Naive B cell (primary cell): ENCODE data around the gene PRKD2. TPM values are rescaled to one million over a fixed set of nuclear protein-coding genes. Genes with fewer than 3 reads are reported as not detected.

Experiments
- ATAC-seq, 2 donors: fragments of 150-1000 bp; cut with Tn5 transposase; 2 replicates each; pipeline ENCODE4 v1.10.0; 2021; ENCODE audit warnings: low read depth in 2 of 2, mild to moderate bottlenecking in 2 of 2, moderate library complexity in 2 of 2
- DNase-seq: peaks from one replicate; pipeline ENCODE4 v3.0.0; 2022
- H3K27ac Mint-ChIP-seq, 6 donors: one replicate each; pipeline ENCODE4 v1.8.0; 2020 to 2022; ENCODE audit warnings: mild to moderate bottlenecking in 6 of 6, mixed read lengths in 6 of 6, moderate library complexity in 5 of 6, inconsistent platforms in 2 of 6
- H3K27me3 Mint-ChIP-seq, 3 donors: one replicate each; pipeline ENCODE4 v1.8.0; 2021 to 2022; ENCODE audit warnings: mixed read lengths in 3 of 3, mild to moderate bottlenecking in 1 of 3
- H3K36me3 Mint-ChIP-seq, 2 donors: one replicate each; pipeline ENCODE4 v1.8.0; 2020 to 2022; ENCODE audit warnings: mixed read lengths in 2 of 2, inconsistent platforms in 1 of 2, mild to moderate bottlenecking in 1 of 2
- H3K4me1 Mint-ChIP-seq, 3 donors: one replicate each; pipeline ENCODE4 v1.8.0; 2020 to 2022; ENCODE audit warnings: mixed read lengths in 3 of 3, inconsistent platforms in 1 of 3, mild to moderate bottlenecking in 1 of 3, moderate library complexity in 1 of 3
- H3K4me3 Mint-ChIP-seq, 8 donors: one replicate each; pipeline ENCODE4 v1.8.0; 2020 to 2022; ENCODE audit warnings: mild to moderate bottlenecking in 8 of 8, mixed read lengths in 8 of 8, moderate library complexity in 8 of 8, inconsistent platforms in 2 of 8
- H3K9me3 Mint-ChIP-seq, 7 donors: one replicate each; pipeline ENCODE4 v1.8.0; 2020 to 2022; ENCODE audit warnings: mixed read lengths in 7 of 7, mild to moderate bottlenecking in 5 of 7, inconsistent platforms in 2 of 7, moderate library complexity in 1 of 7
- polyA plus RNA-seq, 6 donors: library from polyadenylated mRNA; unstranded; fragments of 300-500 nt; fragmentation: Illumina TruSeq; gene quantifications; one replicate each; pipeline ENCODE4 v1.2.3, GENCODE V29; 2021; ENCODE audit warnings: low read depth in 6 of 6

The PRKD2 gene
- polyA plus RNA-seq, 6 donors from 2014 or later: 66.7 to 156 (median 72.6) TPM

DNA sequence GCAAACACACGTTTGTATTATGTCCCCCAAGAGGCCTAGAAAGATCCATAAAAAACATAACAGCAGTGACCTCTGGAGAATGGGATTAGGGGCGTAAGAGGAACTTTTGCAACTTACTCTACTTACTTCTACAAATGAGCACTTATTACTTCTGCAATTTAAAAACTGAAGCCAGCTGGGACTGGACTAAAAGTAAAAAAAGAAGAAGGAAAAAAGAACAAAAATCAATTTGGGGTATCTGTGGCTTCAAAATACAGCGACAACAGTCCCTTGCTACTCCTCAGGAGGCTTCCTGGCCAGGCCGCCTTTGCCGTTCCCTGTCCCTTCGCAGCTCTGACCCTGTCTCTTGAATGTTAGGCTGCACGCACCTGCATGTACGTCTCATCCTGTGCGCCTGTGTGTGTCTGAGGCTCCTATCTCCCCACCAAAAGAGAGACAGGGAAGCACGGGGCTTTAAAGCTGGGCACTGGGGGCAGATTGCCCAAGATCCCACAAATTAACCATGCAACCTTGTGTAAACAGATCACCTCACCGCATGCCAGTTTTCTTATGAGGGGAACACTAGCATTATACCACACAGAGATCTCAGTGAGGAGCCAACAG is 16.9 kb upstream of the PRKD2 start:
- DNase-seq (no peak), ATAC-seq (no peak)
- no peak overlapping the region for H3K27ac Mint-ChIP-seq
- H3K36me3 Mint-ChIP-seq: peaks cover 5 to 18% of the 10 kb centered on the region in 2 donors
- no peaks in the 10 kb centered on the region for H3K9me3 Mint-ChIP-seq
- no peak overlapping the region for H3K4me3 Mint-ChIP-seq
- H3K27me3 Mint-ChIP-seq: no peaks in the 10 kb centered on the region
- H3K4me1 Mint-ChIP-seq: peaks cover 15 to 25% (median 23%) of the 10 kb centered on the region in 3 donors

DNA sequence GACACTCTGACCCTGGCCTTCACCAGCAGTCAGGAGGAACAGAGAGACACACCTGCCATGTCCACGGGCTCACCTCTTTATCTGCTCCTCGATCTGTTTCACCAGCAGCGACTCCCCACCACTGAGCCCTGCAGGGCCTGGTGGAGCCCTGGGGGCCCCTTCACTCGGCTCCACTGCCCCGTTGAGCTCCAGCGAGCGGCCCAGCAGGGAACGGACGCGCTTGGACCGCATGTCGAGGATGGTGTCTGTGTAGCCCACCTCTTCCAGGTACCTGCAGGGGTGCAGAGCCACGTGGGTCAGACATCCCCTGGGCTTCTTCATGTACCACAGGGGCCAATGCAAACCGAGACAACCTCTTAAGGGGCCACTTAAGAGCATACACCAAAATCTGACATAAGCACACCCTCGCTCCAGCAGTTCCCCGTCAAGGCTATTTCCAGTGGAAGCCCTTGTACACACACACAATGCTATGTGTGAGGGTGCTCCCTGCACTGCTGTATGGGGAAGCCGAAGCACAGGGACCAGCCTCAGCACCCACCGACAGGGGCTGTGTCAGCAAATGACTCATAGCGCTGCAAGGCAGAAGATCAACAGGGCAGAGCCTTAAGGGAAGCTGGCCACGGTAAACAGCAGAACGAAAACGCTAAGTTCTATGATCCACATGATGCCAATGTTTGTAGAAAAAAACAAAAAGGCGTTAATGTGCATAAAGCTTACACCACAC is 16.2 kb upstream of the PRKD2 start:
- no peaks in the 10 kb centered on the region for H3K27me3 Mint-ChIP-seq
- H3K36me3 Mint-ChIP-seq: peaks cover 5 to 18% of the 10 kb centered on the region in 2 donors
- peaks cover 20 to 29% (median 26%) of the 10 kb centered on the region in 3 donors for H3K4me1 Mint-ChIP-seq
- H3K27ac Mint-ChIP-seq: peak overlapping the region in 1 of 6 donors; percentile 56
- no peaks in the 10 kb centered on the region for H3K9me3 Mint-ChIP-seq
- H3K4me3 Mint-ChIP-seq: no peak overlapping the region
- DNase-seq (no peak), ATAC-seq (no peak)

DNA sequence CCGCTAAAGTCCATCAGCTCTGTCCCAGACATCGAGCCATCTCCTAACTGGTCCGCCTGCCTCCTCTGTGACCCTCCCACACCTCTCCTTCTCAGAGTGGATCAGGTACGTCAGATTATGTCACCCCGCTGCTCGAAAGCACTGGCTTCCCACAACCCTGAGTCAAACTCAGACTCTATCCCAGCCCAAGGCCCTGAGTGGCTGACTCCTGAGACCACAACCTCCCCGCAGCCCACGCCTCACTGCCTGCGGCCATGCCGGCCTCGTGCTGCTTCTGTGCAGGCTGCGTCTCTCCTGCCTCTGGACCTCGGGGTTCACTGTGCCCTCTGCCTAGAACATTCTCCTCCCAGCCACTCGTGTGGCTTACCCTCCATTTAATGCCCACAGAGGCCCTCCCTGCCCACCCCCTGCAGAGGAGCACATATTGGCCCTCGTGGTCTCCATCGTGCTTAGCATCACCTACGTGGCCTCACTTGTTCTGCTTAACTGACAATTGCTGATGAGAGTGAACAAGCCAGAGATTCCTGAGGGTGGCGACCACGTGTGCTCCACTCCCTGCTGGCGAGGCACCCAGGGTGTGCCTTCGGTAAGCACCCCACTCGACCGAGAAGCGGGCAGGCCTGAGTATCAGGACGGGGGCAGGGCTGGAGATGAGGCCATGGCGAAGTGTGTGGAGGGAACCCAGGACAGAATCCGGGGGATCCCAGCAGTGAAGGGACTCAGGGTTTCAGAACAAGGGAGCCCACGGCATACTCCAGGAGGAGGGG is 15.4 kb upstream of the PRKD2 start:
- Mint-ChIP-seq H3K9me3 (no peaks in the 10 kb centered on the region), H3K4me3 (peak overlapping the region in 2 of 8 donors; percentile 52 to 62), H3K27ac (peak overlapping the region in 3 of 6 donors; percentile 27 to 57 (median 39)), H3K4me1 (peaks cover 22 to 33% (median 27%) of the 10 kb centered on the region in 3 donors), H3K36me3 (peaks cover 5 to 18% of the 10 kb centered on the region in 2 donors), H3K27me3 (no peaks in the 10 kb centered on the region)
- no peak for DNase-seq
- no peak for ATAC-seq

DNA sequence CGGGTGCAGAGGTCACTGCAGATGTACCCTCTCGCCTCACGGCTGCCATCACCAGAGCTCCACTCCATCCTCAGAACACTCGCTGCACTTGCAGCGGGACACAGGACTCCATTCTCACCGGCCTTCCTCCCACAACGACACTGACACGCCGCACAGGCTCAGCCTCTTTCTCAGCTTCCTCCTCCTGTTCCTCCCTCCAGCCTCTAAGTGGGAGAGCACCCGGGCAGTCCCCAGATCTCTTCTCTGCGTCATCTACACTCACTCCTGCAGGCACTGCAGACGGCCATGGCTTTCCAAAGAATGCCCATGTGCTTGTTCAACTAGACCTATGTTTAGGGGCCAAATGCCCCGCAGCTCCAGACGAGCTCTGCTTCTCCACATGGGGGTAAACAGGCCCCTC is 14.7 kb upstream of the PRKD2 start:
- DNase-seq: no peak
- no peak overlapping the region for H3K4me3 Mint-ChIP-seq
- peaks cover 5 to 17% of the 10 kb centered on the region in 2 donors for H3K36me3 Mint-ChIP-seq
- peak overlapping the region in 4 of 6 donors; percentile 10 to 57 (median 33) for H3K27ac Mint-ChIP-seq
- H3K9me3 Mint-ChIP-seq: no peaks in the 10 kb centered on the region
- H3K27me3 Mint-ChIP-seq: no peaks in the 10 kb centered on the region
- ATAC-seq: no peak
- peaks cover 24 to 39% (median 28%) of the 10 kb centered on the region in 3 donors for H3K4me1 Mint-ChIP-seq

DNA sequence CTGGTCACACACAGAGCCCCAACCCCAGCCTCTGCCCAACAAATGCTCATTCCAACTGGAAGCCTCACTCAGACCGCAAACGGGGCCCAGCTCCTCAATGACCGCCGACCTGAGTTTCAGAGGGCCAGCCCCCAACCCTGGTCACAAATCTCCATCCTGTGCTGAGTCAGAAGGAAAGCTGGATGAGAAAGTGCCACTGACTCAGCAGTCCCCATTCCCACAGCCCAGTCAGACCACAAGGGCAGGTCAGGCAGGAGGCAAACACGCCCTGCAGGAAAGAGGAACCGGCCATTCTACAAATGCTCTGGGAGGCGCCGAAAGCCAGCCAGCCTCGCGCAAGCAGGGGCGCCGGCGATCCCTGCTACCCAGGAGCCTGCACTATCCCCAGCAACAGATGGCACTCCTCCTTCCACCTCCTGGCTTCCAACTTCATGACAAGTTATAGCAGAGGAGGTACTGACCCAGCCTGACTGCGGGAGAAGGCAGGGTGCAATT is 14.1 kb upstream of the PRKD2 start:
- ATAC-seq (no peak), DNase-seq (no peak)
- peak overlapping the region in 2 of 6 donors; percentile 48 to 54 for H3K27ac Mint-ChIP-seq
- no peaks in the 10 kb centered on the region for H3K9me3 Mint-ChIP-seq
- H3K4me3 Mint-ChIP-seq: no peak overlapping the region
- peaks cover 5 to 22% of the 10 kb centered on the region in 2 donors for H3K36me3 Mint-ChIP-seq
- no peaks in the 10 kb centered on the region for H3K27me3 Mint-ChIP-seq
- peaks cover 24 to 42% (median 31%) of the 10 kb centered on the region in 3 donors for H3K4me1 Mint-ChIP-seq

DNA sequence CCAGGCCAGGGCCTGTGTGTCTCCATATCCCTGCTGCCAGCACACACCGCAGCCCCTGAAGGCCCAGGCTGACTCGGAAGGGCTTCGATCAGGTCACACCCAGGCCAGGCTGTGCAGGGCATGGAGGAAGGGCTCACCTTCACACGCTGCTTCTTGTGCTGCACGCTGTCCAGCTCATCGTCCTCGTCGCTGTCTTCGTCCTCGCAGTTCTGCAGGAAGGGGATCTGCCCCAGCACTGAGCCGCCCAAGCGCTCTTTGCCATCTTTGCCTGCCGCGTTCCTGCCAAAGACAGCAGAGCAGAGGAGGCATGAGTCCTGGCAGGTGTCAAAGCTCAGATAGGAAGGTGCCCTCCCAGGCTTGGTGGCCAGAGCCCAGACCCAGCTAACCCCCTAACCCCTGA is 13.7 kb upstream of the PRKD2 start:
- no peak for ATAC-seq
- peaks cover 5 to 27% of the 10 kb centered on the region in 2 donors for H3K36me3 Mint-ChIP-seq
- no peak for DNase-seq
- no peaks in the 10 kb centered on the region for H3K27me3 Mint-ChIP-seq
- H3K27ac Mint-ChIP-seq: peak overlapping the region in 3 of 6 donors; percentile 33 to 54 (median 48)
- H3K4me1 Mint-ChIP-seq: peaks cover 24 to 46% (median 34%) of the 10 kb centered on the region in 3 donors
- peak overlapping the region in 1 of 8 donors; percentile 29 for H3K4me3 Mint-ChIP-seq
- no peaks in the 10 kb centered on the region for H3K9me3 Mint-ChIP-seq

DNA sequence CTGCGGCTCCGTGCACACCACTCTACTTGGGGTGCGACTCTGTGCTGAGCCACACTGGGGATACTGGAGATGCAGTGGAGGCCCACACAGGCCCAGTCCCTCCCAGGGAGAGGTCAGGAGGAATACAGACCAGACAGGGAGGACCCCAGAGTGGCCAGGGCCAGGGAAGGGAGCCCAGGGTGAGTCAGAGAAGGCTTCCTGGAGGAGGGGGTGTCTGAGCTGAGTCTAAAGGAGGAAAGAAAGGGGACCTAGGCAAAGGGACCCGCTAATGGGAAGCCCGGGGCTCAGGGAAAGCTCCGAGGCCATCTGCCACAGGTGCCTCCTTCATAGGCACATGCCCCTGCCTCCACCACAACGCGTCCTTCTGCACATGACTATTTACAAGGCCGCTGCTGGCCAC is 13.3 kb upstream of the PRKD2 start:
- ATAC-seq (no peak), DNase-seq (no peak)
- H3K27me3 Mint-ChIP-seq: no peaks in the 10 kb centered on the region
- H3K4me1 Mint-ChIP-seq: peaks cover 24 to 47% (median 34%) of the 10 kb centered on the region in 3 donors
- H3K9me3 Mint-ChIP-seq: no peaks in the 10 kb centered on the region
- peak overlapping the region in 1 of 6 donors; percentile 48 for H3K27ac Mint-ChIP-seq
- H3K36me3 Mint-ChIP-seq: peaks cover 5 to 29% of the 10 kb centered on the region in 2 donors
- H3K4me3 Mint-ChIP-seq: no peak overlapping the region

DNA sequence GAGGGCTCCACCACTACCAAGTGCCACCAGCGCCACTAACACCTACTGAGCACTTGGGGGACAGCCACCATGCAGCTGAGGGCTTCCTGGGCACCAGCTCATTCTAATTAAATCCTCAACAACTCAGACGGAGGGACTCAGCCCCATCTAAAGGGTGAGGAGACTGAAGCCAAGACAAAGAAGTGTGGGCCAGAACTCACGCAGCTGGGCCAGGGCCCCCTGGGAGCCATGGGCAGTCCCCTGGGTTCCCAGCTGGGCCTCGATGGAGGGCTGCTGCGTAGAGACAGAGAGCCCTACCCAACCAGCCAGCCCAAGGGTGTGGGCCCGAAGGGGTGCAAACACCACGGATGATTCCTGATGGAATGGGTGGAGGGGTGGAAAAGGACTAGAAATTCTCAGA is 12.8 kb upstream of the PRKD2 start:
- no peak for ATAC-seq
- H3K27ac Mint-ChIP-seq: peak overlapping the region in 2 of 6 donors; percentile 59 to 76

DNA sequence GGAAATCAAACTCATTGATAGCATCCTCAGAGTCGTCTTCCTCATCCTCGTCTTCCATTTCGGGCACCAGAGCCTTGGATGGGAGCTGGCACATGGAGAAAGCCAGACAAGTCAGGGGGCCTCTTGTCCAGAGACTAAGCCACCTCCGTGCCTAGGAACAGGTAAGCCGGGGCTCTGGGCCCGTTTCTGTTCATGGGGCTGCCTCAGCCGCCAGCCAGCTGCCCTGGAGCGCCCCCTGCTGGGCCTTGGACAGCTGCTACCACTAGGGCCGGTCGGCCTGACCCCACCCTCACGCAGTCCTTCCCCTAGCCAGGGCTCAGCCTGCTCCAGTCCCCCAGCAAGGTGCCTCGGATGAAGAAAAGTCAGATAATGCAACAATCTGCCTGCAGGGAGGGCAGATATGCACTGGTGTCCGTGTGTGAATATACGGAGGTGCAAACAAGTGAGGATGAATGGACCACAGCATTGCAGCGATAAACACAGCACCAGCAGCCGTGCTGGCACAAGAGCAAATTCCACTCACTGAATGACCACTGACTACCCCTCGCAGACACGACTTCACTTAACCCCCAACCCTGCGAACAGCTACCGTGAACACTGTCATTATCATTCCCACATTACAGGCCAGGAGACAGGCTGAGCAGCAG is 11.9 kb upstream of the PRKD2 start:
- DNase-seq: peak; percentile 81
- peak; percentile 94 to 99 for ATAC-seq
- Mint-ChIP-seq H3K4me1 (peaks cover 28 to 54% (median 34%) of the 10 kb centered on the region in 3 donors), H3K27ac (peak overlapping the region in 5 of 6 donors; percentile 42 to 92 (median 46)), H3K27me3 (no peaks in the 10 kb centered on the region), H3K4me3 (peak overlapping the region in 7 of 8 donors; percentile 4 to 79 (median 32)), H3K9me3 (no peaks in the 10 kb centered on the region), H3K36me3 (peaks cover under 1 to 29% of the 10 kb centered on the region in 2 donors)

More for the DNA sequence above, 12.8 kb upstream of the PRKD2 start:
- DNase-seq: no peak
- H3K9me3 Mint-ChIP-seq: no peaks in the 10 kb centered on the region
- H3K4me3 Mint-ChIP-seq: no peak overlapping the region
- no peaks in the 10 kb centered on the region for H3K27me3 Mint-ChIP-seq
- H3K36me3 Mint-ChIP-seq: peaks cover 5 to 29% of the 10 kb centered on the region in 2 donors
- H3K4me1 Mint-ChIP-seq: peaks cover 24 to 48% (median 34%) of the 10 kb centered on the region in 3 donors

DNA sequence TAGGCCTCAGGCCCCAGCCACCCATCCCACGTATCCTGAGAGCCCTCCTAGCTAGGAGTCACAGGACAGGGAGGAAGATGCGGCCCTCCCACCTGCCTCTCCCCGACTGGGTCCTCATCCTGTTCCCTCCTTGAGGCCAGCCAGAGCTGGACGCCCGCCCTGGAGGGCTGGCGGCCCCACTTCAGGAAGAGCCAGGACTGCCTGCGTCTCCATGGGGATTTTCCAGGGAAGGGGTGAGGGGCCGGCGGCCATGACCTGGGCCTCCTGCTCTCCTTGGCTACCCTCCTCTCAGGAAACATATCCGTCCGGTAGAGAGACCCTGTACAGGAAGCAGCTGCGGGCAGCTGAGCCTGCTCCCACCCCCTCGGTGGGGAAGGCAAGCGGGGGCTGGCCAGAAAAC is 11.3 kb upstream of the PRKD2 start:
- H3K27ac Mint-ChIP-seq: peak overlapping the region in 4 of 6 donors; percentile 42 to 89 (median 44)
- H3K27me3 Mint-ChIP-seq: no peaks in the 10 kb centered on the region
- H3K4me1 Mint-ChIP-seq: peaks cover 34 to 60% (median 40%) of the 10 kb centered on the region in 3 donors
- no peaks in the 10 kb centered on the region for H3K9me3 Mint-ChIP-seq
- peak overlapping the region in 3 of 8 donors; percentile 23 to 79 (median 56) for H3K4me3 Mint-ChIP-seq
- ATAC-seq (no peak), DNase-seq (no peak)
- peaks cover 0 to 29% of the 10 kb centered on the region in 2 donors for H3K36me3 Mint-ChIP-seq

DNA sequence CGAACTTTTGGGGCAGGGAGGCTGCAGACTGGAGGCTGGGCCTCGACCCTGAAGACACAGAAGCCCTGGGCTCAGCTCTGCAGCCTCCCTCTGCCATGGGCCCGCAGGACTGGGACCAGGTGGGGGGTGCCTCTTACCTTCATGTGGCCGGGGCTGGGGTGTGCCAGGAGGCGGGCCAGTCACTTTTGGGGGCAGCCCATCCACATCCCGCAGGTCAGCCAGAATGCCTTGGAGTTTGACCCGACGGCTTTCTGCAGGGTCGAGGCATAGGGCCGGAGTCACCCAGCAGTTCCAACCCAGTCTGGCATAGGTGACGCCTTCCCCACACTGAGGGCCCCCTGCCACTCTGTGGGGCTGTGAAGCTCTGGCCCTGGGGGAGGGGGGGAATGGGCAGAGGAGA is 10.8 kb upstream of the PRKD2 start:
- ATAC-seq (no peak), DNase-seq (no peak)
- H3K4me3 Mint-ChIP-seq: no peak overlapping the region
- H3K36me3 Mint-ChIP-seq: peaks cover 0 to 29% of the 10 kb centered on the region in 2 donors
- no peaks in the 10 kb centered on the region for H3K27me3 Mint-ChIP-seq
- peak overlapping the region in 2 of 6 donors; percentile 36 to 79 for H3K27ac Mint-ChIP-seq
- H3K4me1 Mint-ChIP-seq: peaks cover 35 to 64% (median 43%) of the 10 kb centered on the region in 3 donors
- no peaks in the 10 kb centered on the region for H3K9me3 Mint-ChIP-seq

DNA sequence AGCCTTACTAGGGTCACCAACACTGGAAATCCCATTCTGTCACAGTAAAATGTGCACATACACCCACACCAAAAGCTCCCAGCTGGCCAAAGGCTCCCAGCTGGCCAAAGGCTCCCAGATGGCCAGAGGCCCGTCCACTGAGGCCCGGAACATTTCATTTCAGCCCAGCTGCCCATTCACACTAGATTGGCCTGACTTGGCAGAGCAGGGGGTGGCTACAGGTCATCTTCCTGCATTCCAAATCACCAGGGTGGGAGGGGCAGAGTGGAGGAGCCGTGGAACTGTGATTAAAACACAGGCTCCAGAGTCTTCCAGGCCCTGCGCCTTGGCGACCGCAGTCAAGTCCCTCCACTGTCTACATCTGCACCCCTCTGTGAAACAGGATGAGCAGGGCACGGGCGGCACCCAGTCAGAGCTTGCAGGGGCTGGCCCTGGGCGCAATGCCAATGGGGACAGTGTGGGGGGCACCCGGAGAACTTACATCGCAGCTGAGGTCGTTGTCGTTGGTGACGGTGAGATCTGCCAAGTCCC is 10.1 kb upstream of the PRKD2 start:
- peak overlapping the region in 3 of 6 donors; percentile 7 to 79 (median 36) for H3K27ac Mint-ChIP-seq
- no peak overlapping the region for H3K4me3 Mint-ChIP-seq
- DNase-seq (no peak), ATAC-seq (no peak)
- peaks cover 42 to 70% (median 48%) of the 10 kb centered on the region in 3 donors for H3K4me1 Mint-ChIP-seq
- H3K27me3 Mint-ChIP-seq: no peaks in the 10 kb centered on the region
- no peaks in the 10 kb centered on the region for H3K9me3 Mint-ChIP-seq
- peaks cover 0 to 29% of the 10 kb centered on the region in 2 donors for H3K36me3 Mint-ChIP-seq
